NCI-H748 (cell line): ENCODE results near the gene AJAP1.
"Not testable (repeated sequence)": the region's sequence is repeated elsewhere in the genome, so short reads cannot be mapped to it uniquely, and the experiment has no call there.

Experiments used
- DNase-seq: peaks from one replicate; lab custom pipeline; 2025; ENCODE audit not compliant: unreplicated experiment; lab: John Stamatoyannopoulos, UW

AJAP1 gene

GRCh38 chr1:4656533-4657140 lies 2.2 kb downstream of the AJAP1 start:
- DNase-seq = no peak

- DNase-seq = no peak
These were observed 2.9 kb downstream of the AJAP1 start for GRCh38 chr1:4657244-4657789.

- DNase-seq = peak; percentile 72
These were observed 3.6 kb downstream of the AJAP1 start for GRCh38 chr1:4657960-4658541.

GRCh38 chr1:4658643-4659628 lies 4.5 kb downstream of the AJAP1 start:
- peak; percentile 61 for DNase-seq

- DNase-seq = no peak
These were observed 6.6 kb downstream of the AJAP1 start for GRCh38 chr1:4660917-4661594.

- DNase-seq = no peak
These were observed 7.1 kb downstream of the AJAP1 start for GRCh38 chr1:4661595-4661917.

- no peak for DNase-seq
These were observed 7.8 kb downstream of the AJAP1 start for GRCh38 chr1:4662168-4662567.

GRCh38 chr1:4662723-4663122 lies 8.3 kb downstream of the AJAP1 start:
- no peak for DNase-seq

GRCh38 chr1:4664095-4664494 lies 9.7 kb downstream of the AJAP1 start:
- no peak for DNase-seq

- no peak for DNase-seq
These were observed 10.2 kb downstream of the AJAP1 start for GRCh38 chr1:4664606-4665005.

GRCh38 chr1:4665456-4665855 lies 11.0 kb downstream of the AJAP1 start:
- DNase-seq = no peak

- DNase-seq = not testable (repeated sequence)
These were observed 12.3 kb downstream of the AJAP1 start for GRCh38 chr1:4666683-4667082.

- DNase-seq = no peak
These were observed 14.6 kb downstream of the AJAP1 start for GRCh38 chr1:4668743-4669700.

GRCh38 chr1:4670265-4670664 lies 15.9 kb downstream of the AJAP1 start:
- DNase-seq = no peak

GRCh38 chr1:4671828-4672227 lies 17.4 kb downstream of the AJAP1 start:
- no peak for DNase-seq

GRCh38 chr1:4673494-4673893 lies 19.1 kb downstream of the AJAP1 start:
- DNase-seq = no peak

- no peak for DNase-seq
These were observed 19.7 kb downstream of the AJAP1 start for GRCh38 chr1:4674117-4674516.

GRCh38 chr1:4674676-4675075 lies 20.3 kb downstream of the AJAP1 start:
- DNase-seq = no peak

- no peak for DNase-seq
These were observed 21.2 kb downstream of the AJAP1 start for GRCh38 chr1:4675454-4676186.
